KMS-11 (cell line): ENCODE results near the gene ELK3.

ENCODE experiments used
- H2AFZ ChIP-seq: fragments of 200-600 bp; sonication (generic); 2 replicates; pipeline ENCODE4 v1.6.1; 2016; ENCODE audit warnings: antibody characterized with exemption, mixed run types, low read depth
- H3K27ac ChIP-seq: fragments of 200-600 bp; sonication (generic); 2 replicates; pipeline ENCODE4 v1.6.1; 2016; ENCODE audit warnings: mild to moderate bottlenecking, mixed run types
- H3K27me3 ChIP-seq: fragments of 200-600 bp; sonication (generic); 2 replicates; pipeline ENCODE4 v1.6.1; 2017; ENCODE audit warnings: mild to moderate bottlenecking, low read depth, mixed run types, moderate library complexity; ENCODE audit not compliant: insufficient read depth
- H3K36me3 ChIP-seq: fragments of 200-600 bp; sonication (generic); 2 replicates; pipeline ENCODE4 v1.6.1; 2017; ENCODE audit warnings: mild to moderate bottlenecking, mixed run types; ENCODE audit not compliant: insufficient read depth
- H3K4me1 ChIP-seq: fragments of 200-600 bp; sonication (generic); 2 replicates; pipeline ENCODE4 v1.6.1; 2016; ENCODE audit warnings: mild to moderate bottlenecking, low read depth, mixed run types; ENCODE audit not compliant: poor library complexity, severe bottlenecking
- H3K4me2 ChIP-seq: fragments of 200-600 bp; sonication (generic); 2 replicates; pipeline ENCODE4 v1.7.0; 2016; ENCODE audit warnings: mild to moderate bottlenecking, mixed run types
- H3K4me3 ChIP-seq: fragments of 200-600 bp; sonication (generic); IDR thresholded peaks from 2 replicates; pipeline ENCODE4 v1.6.1; 2017; ENCODE audit warnings: low read depth, low read length, mixed read lengths; ENCODE audit not compliant: insufficient read depth
- H3K79me2 ChIP-seq: fragments of 200-600 bp; sonication (generic); 2 replicates; pipeline ENCODE4 v1.6.1; 2016; ENCODE audit warnings: low read depth, mixed run types; ENCODE audit not compliant: insufficient read depth
- H3K9ac ChIP-seq: fragments of 200-600 bp; sonication (generic); 2 replicates; pipeline ENCODE4 v1.6.1; 2016; ENCODE audit warnings: mild to moderate bottlenecking, mixed run types
- H4K20me1 ChIP-seq: fragments of 200-600 bp; sonication (generic); 2 replicates; pipeline ENCODE4 v1.6.1; 2016; ENCODE audit warnings: mild to moderate bottlenecking, mixed run types; ENCODE audit not compliant: insufficient read depth
- TF ChIP-seq, protein P1 (sequence below): fragments of 200-600 bp; sonication (generic); conservative IDR thresholded peaks from 2 replicates; pipeline ENCODE4 v1.6.1; 2017; ENCODE audit warnings: low read depth, mild to moderate bottlenecking, antibody characterized with exemption, low read length, moderate library complexity, mixed read lengths

Gene ELK3

DNA sequence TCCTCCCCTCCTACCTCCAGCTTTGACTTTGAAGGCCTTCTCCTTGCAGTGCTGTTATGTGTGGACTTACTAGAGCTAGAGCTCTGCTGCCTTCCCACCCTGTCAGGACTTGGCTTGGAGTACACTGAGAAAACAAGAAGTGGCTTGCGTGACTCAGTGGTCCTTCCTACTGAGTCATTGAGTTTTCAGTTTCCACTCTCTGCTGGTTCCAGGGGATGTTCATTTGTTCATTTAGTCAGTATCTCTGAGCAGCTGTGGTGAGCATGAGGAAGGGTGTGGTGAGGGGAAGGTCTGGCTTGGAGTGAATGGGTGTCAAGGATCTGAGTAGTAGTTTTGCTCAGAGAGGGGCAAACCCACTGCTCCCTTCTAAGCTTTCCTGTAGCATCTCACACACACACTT lies 17.2 kb upstream of the ELK3 start:
- Histone ChIP-seq H2AFZ (no peak overlapping the region), H4K20me1 (no peaks in the 10 kb centered on the region), H3K27me3 (no peaks in the 10 kb centered on the region), H3K9ac (no peak overlapping the region), H3K79me2 (no peaks in the 10 kb centered on the region), H3K4me2 (no peak overlapping the region), H3K4me3 (no peak overlapping the region), H3K27ac (no peak overlapping the region), H3K4me1 (no peaks in the 10 kb centered on the region), H3K36me3 (no peaks in the 10 kb centered on the region)
- TF ChIP-seq, protein P1, sequence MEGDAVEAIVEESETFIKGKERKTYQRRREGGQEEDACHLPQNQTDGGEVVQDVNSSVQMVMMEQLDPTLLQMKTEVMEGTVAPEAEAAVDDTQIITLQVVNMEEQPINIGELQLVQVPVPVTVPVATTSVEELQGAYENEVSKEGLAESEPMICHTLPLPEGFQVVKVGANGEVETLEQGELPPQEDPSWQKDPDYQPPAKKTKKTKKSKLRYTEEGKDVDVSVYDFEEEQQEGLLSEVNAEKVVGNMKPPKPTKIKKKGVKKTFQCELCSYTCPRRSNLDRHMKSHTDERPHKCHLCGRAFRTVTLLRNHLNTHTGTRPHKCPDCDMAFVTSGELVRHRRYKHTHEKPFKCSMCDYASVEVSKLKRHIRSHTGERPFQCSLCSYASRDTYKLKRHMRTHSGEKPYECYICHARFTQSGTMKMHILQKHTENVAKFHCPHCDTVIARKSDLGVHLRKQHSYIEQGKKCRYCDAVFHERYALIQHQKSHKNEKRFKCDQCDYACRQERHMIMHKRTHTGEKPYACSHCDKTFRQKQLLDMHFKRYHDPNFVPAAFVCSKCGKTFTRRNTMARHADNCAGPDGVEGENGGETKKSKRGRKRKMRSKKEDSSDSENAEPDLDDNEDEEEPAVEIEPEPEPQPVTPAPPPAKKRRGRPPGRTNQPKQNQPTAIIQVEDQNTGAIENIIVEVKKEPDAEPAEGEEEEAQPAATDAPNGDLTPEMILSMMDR, result no peak

DNA sequence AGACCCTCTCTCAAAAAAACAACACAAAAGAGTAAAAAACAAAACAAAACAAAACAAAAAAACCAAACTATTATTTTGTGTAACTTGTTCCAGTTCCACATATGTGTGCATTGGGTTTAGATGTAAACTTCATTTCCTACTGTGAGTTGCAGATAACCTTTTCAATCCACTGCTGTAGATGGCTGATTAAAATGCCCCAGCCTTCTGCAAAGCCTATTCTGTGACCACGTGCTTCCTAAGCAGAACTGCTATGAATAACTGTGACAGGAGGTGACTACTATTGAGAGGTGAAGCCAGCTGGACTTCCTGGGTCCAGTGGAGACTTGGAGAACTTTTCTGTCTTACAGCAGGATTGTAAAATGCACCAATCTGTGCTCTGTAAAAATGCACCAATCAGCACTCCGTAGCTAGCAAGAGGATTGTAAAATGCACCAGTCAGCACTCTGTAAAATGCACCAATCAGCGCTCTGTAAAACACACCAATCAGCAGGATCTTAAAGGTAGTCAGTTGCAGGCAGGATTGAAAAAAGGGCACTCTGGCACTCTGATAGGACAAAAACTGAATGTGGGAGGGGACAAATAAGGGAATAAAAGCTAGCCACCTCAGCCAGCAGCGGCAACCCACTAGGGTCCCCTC lies 10.3 kb upstream of the ELK3 start:
- Histone ChIP-seq H3K27ac (no peak overlapping the region), H3K4me1 (no peaks in the 10 kb centered on the region), H3K36me3 (no peaks in the 10 kb centered on the region), H3K9ac (no peak overlapping the region), H3K27me3 (no peaks in the 10 kb centered on the region), H3K79me2 (no peaks in the 10 kb centered on the region), H2AFZ (no peak overlapping the region), H4K20me1 (no peaks in the 10 kb centered on the region), H3K4me3 (no peak overlapping the region), H3K4me2 (no peak overlapping the region)
- TF ChIP-seq, protein P1, result no peak

DNA sequence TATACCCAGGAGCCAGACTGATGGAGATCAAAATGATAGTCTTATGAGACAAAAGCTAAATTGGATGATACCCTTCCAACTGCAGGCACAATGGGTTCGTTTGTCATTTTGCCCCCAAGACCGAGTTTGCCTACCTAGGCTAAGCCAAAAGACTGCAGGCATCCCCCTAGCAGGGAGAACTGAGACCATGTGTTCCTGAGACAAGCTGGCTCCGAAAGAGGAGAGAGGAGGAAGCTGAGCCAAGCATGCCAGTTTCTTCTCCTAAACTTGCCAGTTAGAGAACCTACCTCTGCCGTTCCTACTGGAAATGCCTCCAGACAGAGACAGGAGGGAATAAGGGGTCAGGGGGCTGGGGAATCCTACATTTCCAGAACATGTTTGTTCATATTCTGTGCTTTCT lies 8.3 kb upstream of the ELK3 start:
- H3K36me3 ChIP-seq, result no peaks in the 10 kb centered on the region
- H3K4me3 ChIP-seq, result no peak overlapping the region
- H3K27me3 ChIP-seq, result no peaks in the 10 kb centered on the region
- no peaks in the 10 kb centered on the region for H3K4me1 ChIP-seq
- no peak overlapping the region for H2AFZ ChIP-seq
- H3K27ac ChIP-seq, result no peak overlapping the region
- no peaks in the 10 kb centered on the region for H4K20me1 ChIP-seq
- H3K4me2 ChIP-seq, result no peak overlapping the region
- TF ChIP-seq, protein P1, result no peak
- H3K9ac ChIP-seq, result no peak overlapping the region
- H3K79me2 ChIP-seq, result no peaks in the 10 kb centered on the region

DNA sequence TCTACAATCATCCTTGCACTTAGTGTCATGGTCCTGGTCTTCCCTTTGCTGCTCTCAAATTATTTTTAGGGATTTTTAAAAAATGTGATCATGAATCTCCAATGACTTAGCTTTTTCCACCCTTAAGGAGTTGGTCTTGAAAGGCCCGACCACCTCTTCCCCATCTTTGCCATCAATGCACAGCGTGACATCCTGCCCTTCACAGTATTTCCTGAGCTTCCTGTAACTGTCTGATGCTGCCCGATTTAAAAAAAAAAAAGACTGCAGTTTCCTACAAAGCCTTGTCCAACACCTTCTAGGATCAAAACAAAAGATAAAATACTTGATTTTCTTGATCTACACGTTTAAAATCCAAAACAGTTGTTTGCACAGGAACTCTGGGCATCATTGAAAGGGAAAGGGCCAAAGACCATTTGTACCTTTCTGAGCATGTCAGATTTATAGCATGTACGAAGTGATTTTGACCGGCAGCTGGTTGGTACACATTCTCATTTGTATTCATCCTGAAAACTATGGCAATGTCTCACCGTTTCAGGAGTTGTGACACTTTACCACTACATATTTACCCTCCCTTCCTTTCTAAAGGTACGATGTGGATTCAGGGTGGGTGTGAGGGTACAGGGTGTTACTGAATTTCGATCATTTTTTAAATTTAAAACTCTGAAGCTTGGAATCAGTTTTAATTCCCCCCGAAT lies 7.4 kb upstream of the ELK3 start:
- TF ChIP-seq, protein P1, result no peak

More for the DNA sequence above, 7.4 kb upstream of the ELK3 start:
- no peaks in the 10 kb centered on the region for H3K36me3 ChIP-seq
- no peak overlapping the region for H3K4me2 ChIP-seq
- H3K4me3 ChIP-seq, result no peak overlapping the region
- H3K27ac ChIP-seq, result no peak overlapping the region
- no peaks in the 10 kb centered on the region for H4K20me1 ChIP-seq
- no peaks in the 10 kb centered on the region for H3K4me1 ChIP-seq
- H3K79me2 ChIP-seq, result no peaks in the 10 kb centered on the region
- no peak overlapping the region for H3K9ac ChIP-seq
- H3K27me3 ChIP-seq, result no peaks in the 10 kb centered on the region
- no peak overlapping the region for H2AFZ ChIP-seq
